Heart left ventricle (tissue), 16 donors: ENCODE results near the gene SLC17A7. TPM values are rescaled to one million over a fixed set of nuclear protein-coding genes. Genes with fewer than 3 reads are reported as not detected.

ENCODE experiments used
- ATAC-seq, 4 donors: fragments of 200-7000 bp; cut with Tn5 transposase; one replicate each; pipeline ENCODE4 v1.9.1; 2020 to 2022; ENCODE audit warnings: moderate library complexity in 4 of 4, mild to moderate bottlenecking in 3 of 4, moderate number of reproducible peaks in 1 of 4
- DNase-seq, 5 donors: peaks; one replicate each; pipeline ENCODE4 v3.0.0-alpha.2; 2020
- H3K27ac ChIP-seq, 12 donors: fragments of 200-600 bp; sonication (generic) in 4 of 12; one replicate each; pipeline versions ENCODE4 v1.5.0 to v1.8.0; 2016 to 2022; ENCODE audit warnings: mild to moderate bottlenecking in 2 of 12
- H3K27me3 ChIP-seq, 9 donors: fragments of 200-600 bp; sonication (generic) in 2 of 9; one replicate each; pipeline versions ENCODE4 v1.5.1 to v1.8.0; 2016 to 2022; ENCODE audit warnings: mild to moderate bottlenecking in 3 of 9
- H3K36me3 ChIP-seq, 9 donors: fragments of 200-600 bp; sonication (generic) in 2 of 9; one replicate each; pipeline versions ENCODE4 v1.5.0 to v1.8.0; 2018 to 2022; ENCODE audit warnings: mild to moderate bottlenecking in 2 of 9
- H3K4me1 ChIP-seq, 12 donors: fragments of 200-600 bp; sonication (generic) in 4 of 12; one replicate each; pipeline versions ENCODE4 v1.5.0 to v1.8.0; 2016 to 2022; ENCODE audit warnings: mild to moderate bottlenecking in 3 of 12
- H3K4me3 ChIP-seq, 12 donors: fragments of 200-600 bp; sonication (generic) in 4 of 12; one replicate each; pipeline versions ENCODE4 v1.5.0 to v1.8.0; 2017 to 2022; ENCODE audit warnings: mild to moderate bottlenecking in 9 of 12, moderate library complexity in 4 of 12
- H3K9me3 ChIP-seq, 12 donors: fragments of 200-600 bp; sonication (generic) in 4 of 12; one replicate each; pipeline versions ENCODE4 v1.5.0 to v1.8.0; 2016 to 2022; ENCODE audit warnings: mild to moderate bottlenecking in 1 of 12
- POLR2A ChIP-seq, 2 donors: fragments of 450-650 bp; IDR thresholded peaks; one replicate each; pipeline ENCODE4 v1.6.1; 2017; ENCODE audit warnings: antibody characterized with exemption in 2 of 2, mild to moderate bottlenecking in 2 of 2, moderate library complexity in 2 of 2
- WGBS, 4 donors: extraction: QIAGEN DNeasy Blood & Tissue Kit in 2 of 4; methylation state at CpG; one replicate each; pipeline versions ENCODE4 v1.1.5 to v1.1.7; 2013 to 2018; 5-methylcytosine and 5-hydroxymethylcytosine counted together
- intact Hi-C, 10 donors: fragments of 100-400 bp; cut with DNase I; formaldehyde crosslinking; loops; one replicate each; pipeline versions ENCODE4 v1.11.1 to v1.14.2; 2022
- polyA plus RNA-seq, 2 donors: library from polyadenylated mRNA; stranded (reverse); fragments of 200-250 nt; gene quantifications; one replicate each; pipeline ENCODE4 v1.2.3, GENCODE V29; 2013
- total RNA-seq, 9 donors: library from RNA; depleted of rRNA in 2 of 9; stranded (reverse); fragments of >200 nt in 2 of 9; fragmentation: NEBNext Ultra II Directional in 3 of 9; extraction: Animal tissue kit (Norgen Biotek cat#: 25700) in 3 of 9; gene quantifications; one replicate each; pipeline versions ENCODE4 v1.1.0 to v1.2.4, GENCODE V29; 2016 to 2023
- TF ChIP-seq, protein P1 (sequence below), 12 donors: fragments of 200-600 bp; sonication (generic) in 4 of 12; IDR thresholded peaks; one replicate each; pipeline versions ENCODE4 v1.5.0 to v1.8.0; 2018 to 2022; ENCODE audit warnings: antibody characterized with exemption in 12 of 12, mild to moderate bottlenecking in 5 of 12
- donor health status: ischemic (EF 13 %, LVEDD 7.1; RV severe dilation, severe dysfunction).
- donor health status: healthy with polysubstance abuse.
- donor health status: DM: no; HTN: yes; CAD: no.
- donor health status: DM: no; HTN: no; CAD: no.
- donor health status: ischemic (EF 25% LVEDD 6.9; RV normal size, moderate dysfunction).
- donor health status: ischemic (EF 25% LVEDD 5.7; RV mildly dilated, moderate dysfunction).
- donor health status: healthy.
- donor health status: DM: yes; HTN: yes; CAD: no.
- donor health status: ischemic (EF 35%, LVEDD 5.7; RV mildly dilated, moderate dysfunction).
- donor health status: nonischemic (EF 11% LVEDD 7.7; RV severe dilation, severe dysfunction).
- donor health status: DM: yes; HTN: yes; CAD: no.
- donor health status: PGD.
- donor health status: ischemic (EF 29% LVEDD 5.4; RV normal size, mild dysfunction).
- donor health status: nonischemic (EF 23%, LVEDD 6.1; RV moderate dilation, normal function).

SLC17A7 gene
- total and polyA plus RNA-seq, 11 donors = 0.46 to 1.6 (median 0.89) TPM

DNA sequence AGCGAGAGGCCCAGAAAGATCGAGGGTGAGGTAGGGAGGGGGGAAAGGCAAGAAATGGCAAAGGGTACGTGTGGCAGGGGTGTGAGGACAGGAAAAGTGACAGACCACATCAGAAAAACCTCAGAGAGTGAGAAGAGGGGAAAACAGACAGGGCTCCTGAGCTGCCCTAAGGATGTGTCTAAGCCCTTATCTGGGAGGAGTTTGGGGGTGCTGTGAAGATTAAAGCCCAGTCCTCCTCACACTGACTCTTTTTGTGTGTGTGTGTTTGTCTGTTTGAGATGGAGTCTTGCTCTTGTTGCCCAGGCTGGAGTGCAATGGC lies 17.4 kb downstream of the SLC17A7 start:
- DNase-seq (no peak), ATAC-seq (no peak)
- intact Hi-C loops = no loop called here
- H3K27ac ChIP-seq = no peak overlapping the region
- H3K4me3 ChIP-seq = no peak overlapping the region
- WGBS, 4 donors = 11 to 22% (median 14%) methylated on average over 3 of the region's 3 CpGs
- peaks cover 0 to 55% (median 32%) of the 10 kb centered on the region in 12 donors for H3K4me1 ChIP-seq
- no peak for TF ChIP-seq POLR2A (IDR thresholded peaks at IDR 0.05)
- TF ChIP-seq, protein P1, sequence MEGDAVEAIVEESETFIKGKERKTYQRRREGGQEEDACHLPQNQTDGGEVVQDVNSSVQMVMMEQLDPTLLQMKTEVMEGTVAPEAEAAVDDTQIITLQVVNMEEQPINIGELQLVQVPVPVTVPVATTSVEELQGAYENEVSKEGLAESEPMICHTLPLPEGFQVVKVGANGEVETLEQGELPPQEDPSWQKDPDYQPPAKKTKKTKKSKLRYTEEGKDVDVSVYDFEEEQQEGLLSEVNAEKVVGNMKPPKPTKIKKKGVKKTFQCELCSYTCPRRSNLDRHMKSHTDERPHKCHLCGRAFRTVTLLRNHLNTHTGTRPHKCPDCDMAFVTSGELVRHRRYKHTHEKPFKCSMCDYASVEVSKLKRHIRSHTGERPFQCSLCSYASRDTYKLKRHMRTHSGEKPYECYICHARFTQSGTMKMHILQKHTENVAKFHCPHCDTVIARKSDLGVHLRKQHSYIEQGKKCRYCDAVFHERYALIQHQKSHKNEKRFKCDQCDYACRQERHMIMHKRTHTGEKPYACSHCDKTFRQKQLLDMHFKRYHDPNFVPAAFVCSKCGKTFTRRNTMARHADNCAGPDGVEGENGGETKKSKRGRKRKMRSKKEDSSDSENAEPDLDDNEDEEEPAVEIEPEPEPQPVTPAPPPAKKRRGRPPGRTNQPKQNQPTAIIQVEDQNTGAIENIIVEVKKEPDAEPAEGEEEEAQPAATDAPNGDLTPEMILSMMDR (IDR thresholded peaks at IDR 0.05) = no peak
- no peaks in the 10 kb centered on the region for H3K36me3 ChIP-seq
- H3K27me3 ChIP-seq = peaks cover 55 to 100% (median 84%) of the 10 kb centered on the region in 9 donors
- H3K9me3 ChIP-seq = no peaks in the 10 kb centered on the region

DNA sequence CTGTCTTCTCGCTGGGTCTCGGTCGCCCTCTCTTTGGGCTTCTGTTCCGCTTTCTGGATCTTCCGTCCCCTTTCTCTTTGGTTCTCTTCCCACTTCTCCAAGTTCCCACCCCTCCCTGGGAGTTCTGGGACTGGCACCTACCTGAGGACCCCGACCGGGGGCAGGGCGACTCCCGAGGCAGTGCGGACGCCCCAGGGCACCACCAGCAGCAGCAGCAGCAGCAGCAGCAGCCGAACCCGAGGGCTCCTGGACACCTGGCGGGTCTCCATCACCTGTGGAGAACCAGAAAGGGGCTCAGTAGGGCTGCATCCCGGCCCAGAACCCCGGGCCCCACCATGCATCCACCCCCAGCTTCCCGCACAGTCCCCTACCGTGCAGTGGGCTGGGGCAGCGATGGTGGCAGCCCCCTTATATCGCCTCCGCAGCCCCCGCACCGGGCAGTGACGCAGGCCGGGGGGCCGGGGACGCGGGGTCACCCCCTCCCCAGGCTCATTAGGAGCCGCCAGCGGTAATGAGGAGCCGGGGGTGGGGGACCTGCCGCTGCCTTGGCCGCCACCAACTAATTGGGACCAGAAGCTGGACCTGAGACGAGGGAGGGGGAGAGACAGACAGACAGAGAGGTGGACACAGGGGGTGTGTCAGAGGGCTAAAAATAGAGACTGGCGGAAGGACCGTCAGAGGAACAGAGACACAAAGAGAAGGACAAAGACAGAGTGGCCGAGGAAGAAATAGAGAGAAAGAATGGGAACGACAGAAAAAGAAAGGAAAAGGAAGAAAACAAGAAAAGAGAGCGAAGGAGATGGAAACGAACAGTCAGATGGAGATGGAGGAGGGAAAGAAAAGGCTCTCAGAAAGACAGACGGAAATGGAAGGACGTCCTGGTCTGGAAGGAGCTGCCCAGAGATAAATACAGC lies 18.0 kb downstream of the SLC17A7 start, which contains the start of gene PTH2:
Gene PTH2 (minus strand): TSS at position 371 of the 914 bp plus-strand sequence. CDS start 102 bp downstream, at position 269.
- Histone ChIP-seq H3K36me3 (no peaks in the 10 kb centered on the region), H3K9me3 (no peaks in the 10 kb centered on the region), H3K27ac (no peak within 1 kb of the TSS), H3K4me1 (peaks cover 0 to 50% (median 32%) of the 10 kb centered on the region in 12 donors), H3K27me3 (peaks cover 55 to 100% (median 84%) of the 10 kb centered on the region in 9 donors), H3K4me3 (peak within 1 kb of the TSS; percentile 1 to 46 (median 28))
- ATAC-seq (peak in 1 of 4 donors; percentile 30), DNase-seq (no peak)
- TF ChIP-seq, protein P1 (IDR thresholded peaks at IDR 0.05) = no peak
- TF ChIP-seq POLR2A (IDR thresholded peaks at IDR 0.05) = no peak
- 5 to 11% (median 6%) methylated on average over 32 to 42 of the region's 42 CpGs for WGBS, 4 donors
- intact Hi-C loops = no loop called here

DNA sequence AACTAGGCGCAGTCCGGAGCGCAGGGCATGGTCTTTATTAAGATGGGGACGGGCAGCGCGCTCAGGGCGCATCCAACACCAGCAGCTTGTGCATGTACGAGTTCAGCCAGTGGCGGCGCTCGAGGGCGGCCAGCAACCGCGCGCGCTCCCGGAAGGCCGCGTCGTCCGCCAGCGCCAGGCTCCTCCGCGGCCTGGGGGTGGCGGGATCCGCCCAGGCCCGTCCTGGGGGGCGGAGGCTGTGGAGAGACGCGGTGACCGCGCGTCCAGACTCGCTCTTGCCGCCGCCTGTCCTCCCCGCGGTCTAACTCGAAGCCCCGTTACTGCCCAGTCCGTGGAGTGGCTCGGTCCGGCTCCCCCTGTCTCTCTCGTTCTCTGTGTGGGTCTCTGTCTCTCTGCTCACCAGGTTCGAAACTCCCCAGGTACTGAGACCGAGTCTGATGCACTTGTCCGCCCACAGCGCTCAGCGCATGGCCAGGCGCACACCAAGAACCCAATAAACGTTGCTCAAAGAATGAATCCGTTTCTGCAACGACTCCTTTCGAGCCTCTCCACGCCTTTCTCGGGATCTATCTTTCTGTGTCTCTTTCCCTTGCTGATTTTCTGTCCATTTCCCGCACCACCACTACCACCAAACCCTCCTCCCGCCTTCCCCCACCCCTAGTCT lies 18.8 kb downstream of the SLC17A7 start:
- TF ChIP-seq, protein P1 (IDR thresholded peaks at IDR 0.05) = peak; percentile 21 to 61 (median 43)
- TF ChIP-seq POLR2A (IDR thresholded peaks at IDR 0.05) = no peak
- H3K36me3 ChIP-seq = no peaks in the 10 kb centered on the region
- H3K27ac ChIP-seq = no peak overlapping the region
- peak in 3 of 4 donors; percentile 66 to 79 (median 71) for ATAC-seq
- H3K9me3 ChIP-seq = no peaks in the 10 kb centered on the region
- WGBS, 4 donors = 2 to 3% (median 2%) methylated on average over 42 to 58 of the region's 58 CpGs
- H3K4me1 ChIP-seq = peaks cover 0 to 42% (median 27%) of the 10 kb centered on the region in 12 donors
- intact Hi-C loops = no loop called here
- peak overlapping the region; percentile 1 to 46 (median 28) for H3K4me3 ChIP-seq
- DNase-seq = peak in 3 of 5 donors; percentile 39 to 57 (median 47)
- peaks cover 50 to 100% (median 83%) of the 10 kb centered on the region in 9 donors for H3K27me3 ChIP-seq

DNA sequence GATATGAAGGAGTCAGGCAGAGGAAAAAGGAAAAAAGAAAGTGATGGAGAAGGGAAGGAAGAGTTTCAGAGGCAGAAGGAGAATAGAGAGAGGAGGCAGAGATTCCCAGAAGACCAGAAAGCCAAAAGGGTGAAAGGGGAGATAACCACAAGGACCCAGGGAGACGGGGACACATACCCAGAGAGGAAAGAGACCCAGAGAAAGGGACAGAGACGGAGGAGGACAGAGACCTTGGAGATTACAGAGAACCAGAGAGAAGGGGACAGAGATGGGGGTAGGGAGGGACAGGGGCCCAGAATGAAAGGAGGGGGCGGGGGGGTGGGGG lies 19.5 kb downstream of the SLC17A7 start:
- intact Hi-C loops = no loop called here
- Histone ChIP-seq H3K9me3 (no peaks in the 10 kb centered on the region), H3K4me3 (peak overlapping the region in 1 of 12 donors; percentile 3), H3K4me1 (peaks cover 0 to 42% (median 27%) of the 10 kb centered on the region in 12 donors), H3K36me3 (no peaks in the 10 kb centered on the region), H3K27me3 (peaks cover 44 to 100% (median 79%) of the 10 kb centered on the region in 9 donors), H3K27ac (no peak overlapping the region)
- DNase-seq = no peak
- 14 to 20% (median 19%) methylated on average over 3 of the region's 3 CpGs for WGBS, 4 donors
- TF ChIP-seq, protein P1 (IDR thresholded peaks at IDR 0.05) = no peak
- no peak for TF ChIP-seq POLR2A (IDR thresholded peaks at IDR 0.05)
- ATAC-seq = no peak
